DND-41 (cell line): ENCODE measurements around the gene CDK16.

Experiments used
- EZH2 ChIP-seq: IDR thresholded peaks from 3 replicates; pipeline ENCODE4 v1.6.1; 2012; ENCODE audit warnings: borderline replicate concordance, low read depth, mild to moderate bottlenecking, moderate library complexity, low read length, inconsistent platforms; ENCODE audit not compliant: severe bottlenecking
- TF ChIP-seq, protein P1 (sequence below): IDR thresholded peaks from 2 replicates; pipeline ENCODE4 v1.5.1; 2012; ENCODE audit warnings: borderline replicate concordance, low read length, moderate library complexity, mild to moderate bottlenecking; ENCODE audit not compliant: poor library complexity, severe bottlenecking; ENCODE audit errors: extremely low read depth

DNA sequence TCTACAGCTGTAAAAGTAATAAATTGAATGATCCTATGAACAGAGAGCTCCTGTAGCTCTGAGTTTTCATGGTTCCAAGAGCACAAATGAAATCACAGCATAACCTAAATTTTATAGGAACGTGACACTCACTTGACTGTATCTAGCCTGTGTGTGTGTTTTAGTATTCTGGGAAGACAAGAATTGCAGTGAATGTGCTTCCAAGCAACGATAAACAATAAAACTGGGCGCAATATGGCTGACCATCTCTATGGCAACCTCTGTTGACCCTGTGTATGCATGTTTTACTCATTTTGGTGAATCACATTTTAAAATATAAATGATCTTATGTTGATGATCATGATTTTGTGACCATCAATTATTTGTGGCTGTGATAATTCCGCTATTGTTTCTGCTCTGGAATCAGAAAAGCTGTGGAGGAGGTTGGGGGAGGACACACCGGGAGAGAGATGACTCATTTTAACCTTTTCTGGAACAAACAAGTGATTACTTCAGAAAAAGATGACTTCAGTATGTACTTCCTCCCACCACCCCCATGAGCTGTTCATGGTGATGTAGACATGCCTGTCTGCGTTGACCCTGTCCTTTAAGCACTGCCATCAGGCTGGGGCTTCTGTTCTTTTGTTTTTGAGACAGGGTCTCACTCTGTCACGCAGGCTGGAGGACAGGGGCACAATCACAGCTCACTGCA, 46.1 kb downstream of the CDK16 start:
- TF ChIP-seq, protein P1, sequence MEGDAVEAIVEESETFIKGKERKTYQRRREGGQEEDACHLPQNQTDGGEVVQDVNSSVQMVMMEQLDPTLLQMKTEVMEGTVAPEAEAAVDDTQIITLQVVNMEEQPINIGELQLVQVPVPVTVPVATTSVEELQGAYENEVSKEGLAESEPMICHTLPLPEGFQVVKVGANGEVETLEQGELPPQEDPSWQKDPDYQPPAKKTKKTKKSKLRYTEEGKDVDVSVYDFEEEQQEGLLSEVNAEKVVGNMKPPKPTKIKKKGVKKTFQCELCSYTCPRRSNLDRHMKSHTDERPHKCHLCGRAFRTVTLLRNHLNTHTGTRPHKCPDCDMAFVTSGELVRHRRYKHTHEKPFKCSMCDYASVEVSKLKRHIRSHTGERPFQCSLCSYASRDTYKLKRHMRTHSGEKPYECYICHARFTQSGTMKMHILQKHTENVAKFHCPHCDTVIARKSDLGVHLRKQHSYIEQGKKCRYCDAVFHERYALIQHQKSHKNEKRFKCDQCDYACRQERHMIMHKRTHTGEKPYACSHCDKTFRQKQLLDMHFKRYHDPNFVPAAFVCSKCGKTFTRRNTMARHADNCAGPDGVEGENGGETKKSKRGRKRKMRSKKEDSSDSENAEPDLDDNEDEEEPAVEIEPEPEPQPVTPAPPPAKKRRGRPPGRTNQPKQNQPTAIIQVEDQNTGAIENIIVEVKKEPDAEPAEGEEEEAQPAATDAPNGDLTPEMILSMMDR: no peak
- no peak for TF ChIP-seq EZH2
